Astrocyte (in vitro differentiated cells and primary cell): ENCODE data around the gene SAP30BP.

Experiments used
- CTCF ChIP-seq: IDR thresholded peaks from 2 replicates; pipeline ENCODE4 v1.5.1; 2011; ENCODE audit warnings: low read depth, mild to moderate bottlenecking, inconsistent platforms, low read length, moderate library complexity; ENCODE audit not compliant: insufficient read depth
- EZH2 ChIP-seq: IDR thresholded peaks from 2 replicates; pipeline ENCODE4 v1.6.1; 2012; ENCODE audit warnings: mild to moderate bottlenecking, low read length, inconsistent platforms; ENCODE audit not compliant: insufficient read depth

DNA sequence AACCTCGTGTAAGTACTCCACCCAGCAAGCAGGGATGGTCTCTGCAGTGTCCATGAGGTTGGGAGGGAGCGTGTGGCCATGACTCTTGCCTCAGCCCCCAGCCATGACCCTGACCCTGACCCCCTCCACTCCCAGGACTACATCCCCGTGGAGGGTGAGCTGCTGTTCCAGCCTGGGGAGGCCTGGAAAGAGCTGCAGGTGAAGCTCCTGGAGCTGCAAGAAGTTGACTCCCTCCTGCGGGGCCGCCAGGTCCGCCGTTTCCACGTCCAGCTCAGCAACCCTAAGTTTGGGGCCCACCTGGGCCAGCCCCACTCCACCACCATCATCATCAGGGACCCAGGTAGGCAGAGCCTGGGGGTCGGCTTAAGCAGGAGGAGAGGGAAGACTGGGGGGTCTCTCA lies 81.6 kb downstream of the SAP30BP start:
- TF ChIP-seq CTCF (no peak), EZH2 (no peak)
